Muscle of leg (tissue), 11 donors: ENCODE results near the gene CYTH4. TPM values are rescaled to one million over a fixed set of nuclear protein-coding genes. Genes with fewer than 3 reads are reported as not detected.

Experiments used
- DNase-seq: peaks from one replicate; pipeline ENCODE4 v3.0.0; 2013
- H3K27ac ChIP-seq: one replicate; pipeline ENCODE4 v1.5.1; 2013; ENCODE audit warnings: mild to moderate bottlenecking, low read length, control low read depth
- H3K27me3 ChIP-seq: one replicate; pipeline ENCODE4 v1.6.1; 2013; ENCODE audit warnings: low read length; ENCODE audit not compliant: control insufficient read depth, insufficient read depth
- H3K36me3 ChIP-seq: one replicate; pipeline ENCODE4 v1.6.1; 2013; ENCODE audit warnings: low read length; ENCODE audit not compliant: control insufficient read depth, insufficient read depth
- H3K4me1 ChIP-seq: one replicate; pipeline ENCODE4 v1.6.1; 2013; ENCODE audit warnings: low read length; ENCODE audit not compliant: control insufficient read depth, insufficient read depth
- H3K4me3 ChIP-seq: one replicate; pipeline ENCODE4 v1.5.1; 2013; ENCODE audit warnings: low read length, control low read depth
- H3K9me3 ChIP-seq: replicated peaks from 2 replicates; pipeline ENCODE4 v1.6.1; 2013; ENCODE audit warnings: low read depth, low read length; ENCODE audit not compliant: control insufficient read depth
- WGBS: methylation state at CpG from one replicate; pipeline ENCODE4 v1.1.5; 2013; ENCODE audit warnings: missing lambda C conversion rate; ENCODE audit not compliant: insufficient coverage; 5-methylcytosine and 5-hydroxymethylcytosine counted together
- polyA plus RNA-seq, 8 donors: library from polyadenylated mRNA; unstranded; fragments of 120-200 nt; gene quantifications; one replicate each; pipeline versions ENCODE4 v1.2.1 to v1.2.3, GENCODE V29; 2013; ENCODE audit warnings: inconsistent platforms in 1 of 8, low replicate concordance in 1 of 8; ENCODE audit not compliant: insufficient read length in 8 of 8, insufficient read depth in 1 of 8
- total RNA-seq: library from RNA; stranded (reverse); fragments of 120-200 nt; gene quantifications from one replicate; pipeline ENCODE4 v1.2.4, GENCODE V29; 2013

CYTH4 gene
- total and polyA plus RNA-seq, 9 donors: 4.6 to 9.6 (median 5.8) TPM

- H3K4me1 ChIP-seq: peaks cover 2% of the 10 kb centered on the region
- no peak overlapping the region for H3K4me3 ChIP-seq
- 38% methylated on average over 11 of the region's 17 CpGs for WGBS
- H3K27me3 ChIP-seq: peaks cover 22% of the 10 kb centered on the region
- no peak for DNase-seq
- H3K36me3 ChIP-seq: no peaks in the 10 kb centered on the region
- H3K27ac ChIP-seq: no peak overlapping the region
- no peaks in the 10 kb centered on the region for H3K9me3 ChIP-seq
Measured at GRCh38 chr22:37273126-37273845, 9.0 kb upstream of the CYTH4 start.

- 59% methylated on average over 8 of the region's 8 CpGs for WGBS
- no peak overlapping the region for H3K27ac ChIP-seq
- no peak overlapping the region for H3K4me3 ChIP-seq
- no peaks in the 10 kb centered on the region for H3K9me3 ChIP-seq
- DNase-seq: no peak
- H3K36me3 ChIP-seq: no peaks in the 10 kb centered on the region
- peaks cover 22% of the 10 kb centered on the region for H3K27me3 ChIP-seq
- peaks cover 2% of the 10 kb centered on the region for H3K4me1 ChIP-seq
Measured at GRCh38 chr22:37273846-37274225, 8.5 kb upstream of the CYTH4 start.

GRCh38 chr22:37274380-37274862, 7.9 kb upstream of the CYTH4 start:
- 51% methylated on average over 9 of the region's 12 CpGs for WGBS
- peaks cover 2% of the 10 kb centered on the region for H3K4me1 ChIP-seq
- H3K27me3 ChIP-seq: peaks cover 19% of the 10 kb centered on the region
- peak; percentile 80 for DNase-seq
- H3K36me3 ChIP-seq: no peaks in the 10 kb centered on the region
- no peak overlapping the region for H3K27ac ChIP-seq
- no peak overlapping the region for H3K4me3 ChIP-seq
- H3K9me3 ChIP-seq: no peaks in the 10 kb centered on the region

- Histone ChIP-seq H3K9me3 (no peaks in the 10 kb centered on the region), H3K36me3 (no peaks in the 10 kb centered on the region), H3K4me1 (peaks cover 7% of the 10 kb centered on the region), H3K4me3 (no peak overlapping the region), H3K27me3 (peaks cover 19% of the 10 kb centered on the region), H3K27ac (no peak overlapping the region)
- 76% methylated on average over 10 of the region's 11 CpGs for WGBS
- DNase-seq: no peak
Measured at GRCh38 chr22:37275134-37275533, 7.2 kb upstream of the CYTH4 start.

GRCh38 chr22:37275622-37276021, 6.7 kb upstream of the CYTH4 start:
- Histone ChIP-seq H3K27me3 (peaks cover 18% of the 10 kb centered on the region), H3K4me1 (peaks cover 7% of the 10 kb centered on the region)
- 70% methylated on average over 2 of the region's 5 CpGs for WGBS

GRCh38 chr22:37276776-37277175, 5.5 kb upstream of the CYTH4 start:
- WGBS: 83% methylated on average over 1 of the region's 2 CpGs
- Histone ChIP-seq H3K4me1 (peaks cover 7% of the 10 kb centered on the region), H3K27me3 (peaks cover 12% of the 10 kb centered on the region), H3K36me3 (no peaks in the 10 kb centered on the region), H3K9me3 (peaks cover 4% of the 10 kb centered on the region), H3K27ac (no peak overlapping the region), H3K4me3 (no peak overlapping the region)
- DNase-seq: no peak

More at GRCh38 chr22:37275622-37276021, 6.7 kb upstream of the CYTH4 start:
- Histone ChIP-seq H3K36me3 (no peaks in the 10 kb centered on the region), H3K9me3 (peaks cover under 1% of the 10 kb centered on the region), H3K4me3 (no peak overlapping the region), H3K27ac (no peak overlapping the region)
- no peak for DNase-seq

GRCh38 chr22:37277384-37277783, 4.9 kb upstream of the CYTH4 start:
- Histone ChIP-seq H3K27ac (no peak overlapping the region), H3K9me3 (peaks cover 4% of the 10 kb centered on the region), H3K27me3 (peaks cover 13% of the 10 kb centered on the region), H3K36me3 (no peaks in the 10 kb centered on the region), H3K4me1 (peaks cover 8% of the 10 kb centered on the region), H3K4me3 (no peak overlapping the region)
- DNase-seq: no peak
- WGBS: 75% methylated on average over 4 of the region's 11 CpGs

- no peak for DNase-seq
- peaks cover 11% of the 10 kb centered on the region for H3K27me3 ChIP-seq
- peaks cover 10% of the 10 kb centered on the region for H3K4me1 ChIP-seq
- peaks cover 4% of the 10 kb centered on the region for H3K9me3 ChIP-seq
- whole genome bisulfite sequencing: 40% methylated on average over 1 of the region's 5 CpGs
- no peak overlapping the region for H3K4me3 ChIP-seq
- H3K36me3 ChIP-seq: no peaks in the 10 kb centered on the region
- H3K27ac ChIP-seq: no peak overlapping the region
Measured at GRCh38 chr22:37278261-37278660, 4.0 kb upstream of the CYTH4 start.

- 39% methylated on average over 10 of the region's 17 CpGs for WGBS
- Histone ChIP-seq H3K36me3 (no peaks in the 10 kb centered on the region), H3K4me1 (peaks cover 11% of the 10 kb centered on the region), H3K27ac (peak overlapping the region; percentile 15), H3K9me3 (peaks cover 4% of the 10 kb centered on the region), H3K27me3 (peaks cover 7% of the 10 kb centered on the region), H3K4me3 (no peak overlapping the region)
- peak; percentile 82 for DNase-seq
Measured at GRCh38 chr22:37279331-37280181, 2.8 kb upstream of the CYTH4 start.

GRCh38 chr22:37280718-37281117, 1.6 kb upstream of the CYTH4 start:
- Histone ChIP-seq H3K36me3 (no peaks in the 10 kb centered on the region), H3K4me3 (no peak overlapping the region), H3K9me3 (peaks cover 4% of the 10 kb centered on the region), H3K4me1 (peaks cover 13% of the 10 kb centered on the region), H3K27me3 (peaks cover 7% of the 10 kb centered on the region), H3K27ac (no peak overlapping the region)
- WGBS: 89% methylated on average over 5 of the region's 5 CpGs
- no peak for DNase-seq
